ENCODE measurements around the gene MEX3A.
"Not testable (repeated sequence)": the region's sequence is repeated elsewhere in the genome, so short reads cannot be mapped to it uniquely, and the experiment has no call there.

Gene MEX3A

DNA sequence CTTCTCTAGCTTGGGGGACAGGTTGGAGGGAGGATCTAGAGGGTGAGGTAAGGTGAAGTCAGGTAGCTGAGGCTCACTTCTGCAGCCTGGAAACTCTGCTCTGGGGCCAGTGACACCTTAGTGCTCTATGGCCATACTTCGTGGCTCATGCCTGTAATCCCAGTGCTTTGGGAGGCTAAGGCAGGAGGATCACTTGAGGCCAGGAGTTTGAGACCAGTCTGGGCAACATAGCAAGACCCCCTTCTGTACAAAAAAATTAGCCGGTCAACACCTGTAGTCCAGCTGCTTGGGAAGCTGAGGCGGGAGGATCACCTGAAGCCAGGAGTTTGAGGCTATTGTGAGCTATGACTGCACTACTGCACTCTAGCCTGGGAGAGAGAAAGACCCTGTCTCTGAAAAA is 38.1 kb upstream of the MEX3A start:
- ChIA-PET CTCF (interaction anchor here (1.5 to 6.0 kb wide), 2 partner anchors 10 to 22 kb away, joined by 6 to 50 read pairs; no protein-coding TSS in a partner anchor), POLR2A (interaction anchor here (3.6 kb wide), 1 partner anchor 14 kb away, joined by 17 read pairs; no protein-coding TSS in a partner anchor)
- DNase-seq (ENCODE audit: extremely low spot score): no peak
- TF ChIP-seq CTBP1 (IDR thresholded peaks at IDR 0.05; ENCODE audit: borderline replicate concordance) (no peak), FOXK2 (IDR thresholded peaks at IDR 0.05) (no peak), SUZ12 (IDR thresholded peaks at IDR 0.05) (no peak)

DNA sequence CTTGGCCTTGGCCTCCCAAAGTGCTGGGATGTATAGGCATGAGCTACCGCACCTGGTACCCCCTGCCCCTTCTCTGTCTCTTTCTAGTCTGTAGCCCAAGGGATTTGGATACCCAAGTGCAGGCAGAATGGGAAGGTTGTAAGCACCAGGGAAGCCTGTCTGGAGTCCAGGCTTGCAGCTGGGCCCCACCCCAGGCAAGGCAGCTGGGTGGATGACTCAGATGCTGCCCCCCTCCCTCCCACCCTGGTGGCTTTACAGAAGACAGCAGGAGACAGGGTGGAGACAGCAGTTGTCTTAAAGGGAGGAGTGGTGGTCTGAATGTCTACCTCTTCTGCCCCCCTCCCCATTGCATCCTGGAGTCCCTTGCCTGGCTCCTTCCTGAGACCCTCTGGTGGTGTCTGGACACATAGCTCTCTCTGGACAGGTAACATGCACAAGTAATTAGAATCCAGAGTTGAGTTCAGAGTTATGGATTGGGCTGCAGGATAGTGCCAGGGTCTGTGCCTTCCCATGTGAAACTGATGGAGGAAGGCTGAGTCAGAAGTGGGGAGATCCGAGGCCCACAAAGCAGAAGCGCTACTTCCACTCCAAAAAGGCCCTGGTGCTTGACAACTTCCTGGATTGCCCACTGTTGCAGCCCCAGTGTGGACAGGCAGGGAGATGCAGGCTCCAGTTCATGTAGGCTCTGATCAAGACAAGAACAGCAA is 37.4 kb upstream of the MEX3A start:
- TF ChIP-seq, protein P1, sequence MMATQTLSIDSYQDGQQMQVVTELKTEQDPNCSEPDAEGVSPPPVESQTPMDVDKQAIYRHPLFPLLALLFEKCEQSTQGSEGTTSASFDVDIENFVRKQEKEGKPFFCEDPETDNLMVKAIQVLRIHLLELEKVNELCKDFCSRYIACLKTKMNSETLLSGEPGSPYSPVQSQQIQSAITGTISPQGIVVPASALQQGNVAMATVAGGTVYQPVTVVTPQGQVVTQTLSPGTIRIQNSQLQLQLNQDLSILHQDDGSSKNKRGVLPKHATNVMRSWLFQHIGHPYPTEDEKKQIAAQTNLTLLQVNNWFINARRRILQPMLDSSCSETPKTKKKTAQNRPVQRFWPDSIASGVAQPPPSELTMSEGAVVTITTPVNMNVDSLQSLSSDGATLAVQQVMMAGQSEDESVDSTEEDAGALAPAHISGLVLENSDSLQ (IDR thresholded peaks at IDR 0.05): no peak
- TF ChIP-seq L3MBTL2 (conservative IDR thresholded peaks at IDR 0.05): no peak
- no peak for TF ChIP-seq ARNT (IDR thresholded peaks at IDR 0.05)
- TF ChIP-seq HDGF (IDR thresholded peaks at IDR 0.05; ENCODE audit: borderline replicate concordance): no peak
- no peak for TF ChIP-seq SP1 (IDR thresholded peaks at IDR 0.05)
- TF ChIP-seq SUZ12 (IDR thresholded peaks at IDR 0.05): no peak
- TF ChIP-seq FOXA1 (IDR thresholded peaks at IDR 0.05): no peak
- no peak for TF ChIP-seq LEF1 (IDR thresholded peaks at IDR 0.05; ENCODE audit: borderline replicate concordance)
- no peak for TF ChIP-seq FOXK2 (IDR thresholded peaks at IDR 0.05)
- TF ChIP-seq CTBP1 (IDR thresholded peaks at IDR 0.05; ENCODE audit: borderline replicate concordance): no peak
- TF ChIP-seq TARDBP (IDR thresholded peaks at IDR 0.05): no peak
- no peak for TF ChIP-seq ZNF384 (IDR thresholded peaks at IDR 0.05)
- TF ChIP-seq ELF4 (IDR thresholded peaks at IDR 0.05): no peak
- ChIA-PET CTCF (interaction anchor here (0.6 to 6.0 kb wide), 4 partner anchors 9 to 22 kb away, joined by 3 to 50 read pairs (median 4); no protein-coding TSS in a partner anchor), POLR2A (interaction anchor here (1.9 to 3.6 kb wide), 2 partner anchors 13 to 93 kb away, joined by 5 to 17 read pairs; partner anchors contain the start of gene PMF1)
- no peak for DNase-seq (ENCODE audit: extremely low spot score)

DNA sequence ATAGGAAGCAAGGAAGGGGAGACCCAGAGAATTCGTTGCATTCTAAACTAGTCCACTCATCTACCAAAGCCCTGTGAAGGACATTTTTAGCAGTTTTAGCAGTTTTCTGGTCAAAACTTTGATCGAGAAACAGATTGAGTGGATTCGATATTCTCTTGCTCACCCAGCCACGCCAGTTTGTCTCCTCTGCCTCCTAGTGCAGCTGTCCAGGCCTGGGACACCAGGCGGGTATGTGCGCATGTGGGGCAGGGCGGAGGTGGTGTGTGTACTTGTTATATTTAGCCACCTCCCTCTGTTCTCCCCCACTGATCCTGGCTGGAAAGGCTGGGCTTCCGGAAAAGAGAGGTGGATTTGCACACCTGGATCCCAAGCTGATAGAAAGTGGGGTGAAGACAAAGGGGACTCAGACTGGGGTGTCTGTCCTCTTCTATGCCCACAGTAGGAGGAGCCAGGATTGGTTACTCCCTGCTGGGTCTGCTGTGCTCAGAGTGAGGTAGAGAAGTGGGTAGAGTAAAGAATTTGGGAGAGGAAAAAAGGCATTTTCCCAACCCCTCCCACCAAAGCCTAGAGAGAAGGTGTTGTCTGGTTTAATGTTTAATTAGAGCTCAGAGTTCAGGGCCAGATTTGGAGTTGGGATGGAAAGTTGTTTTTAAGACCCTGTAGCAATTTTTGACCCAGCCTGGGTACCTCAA is 36.1 kb upstream of the MEX3A start:
- ChIA-PET CTCF (interaction anchor here (1.3 to 6.0 kb wide), 3 partner anchors 11 to 20 kb away, joined by 3 to 50 read pairs (median 3); no protein-coding TSS in a partner anchor), POLR2A (interaction anchor here (1.4 to 3.6 kb wide), 3 partner anchors 11 to 95 kb away, joined by 5 to 17 read pairs (median 5); partner anchors contain the start of gene PMF1)
- no peak for DNase-seq (ENCODE audit: extremely low spot score)

DNA sequence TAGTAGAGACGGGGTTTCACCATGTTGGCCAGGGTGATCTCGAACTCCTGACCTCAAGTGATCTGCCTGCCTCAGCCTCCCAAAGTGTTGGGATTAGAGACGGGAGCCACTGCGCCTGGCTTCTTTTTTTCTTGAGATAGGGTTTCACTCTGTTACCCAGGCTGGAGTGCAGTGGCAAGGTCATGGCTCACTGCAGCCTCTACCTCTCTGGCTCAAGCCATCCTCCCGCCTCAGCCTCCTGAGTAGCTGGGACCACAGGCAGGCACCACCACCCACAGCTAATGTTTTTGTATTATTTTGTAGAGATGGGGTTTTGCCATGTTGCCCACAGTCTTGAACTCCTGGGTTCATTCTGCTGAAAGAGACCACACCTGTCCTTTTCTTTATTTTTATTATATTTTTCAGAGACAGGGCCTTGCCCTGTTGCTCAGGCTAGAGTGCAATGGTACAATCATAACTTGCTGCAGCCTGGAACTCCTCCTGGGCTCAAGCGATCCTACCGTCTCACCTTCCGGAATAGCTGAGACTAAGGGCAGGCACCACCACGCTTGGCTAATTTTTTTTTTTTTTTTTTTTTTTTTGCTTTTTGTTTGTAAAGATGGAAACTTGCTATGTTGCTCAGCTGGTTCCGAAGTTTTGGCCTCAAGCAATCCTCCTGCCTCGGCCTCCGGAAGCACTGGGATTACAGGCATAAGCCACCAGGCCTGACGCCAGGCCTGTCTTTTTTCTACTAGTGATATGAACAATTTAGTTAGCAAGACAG is 35.3 kb upstream of the MEX3A start:
- TF ChIP-seq SP1 (IDR thresholded peaks at IDR 0.05) (no peak), FOXA1 (IDR thresholded peaks at IDR 0.05) (no peak), FOXK2 (IDR thresholded peaks at IDR 0.05) (no peak), HDGF (IDR thresholded peaks at IDR 0.05; ENCODE audit: borderline replicate concordance) (no peak), ELF4 (IDR thresholded peaks at IDR 0.05) (no peak), ZNF384 (IDR thresholded peaks at IDR 0.05) (no peak), BHLHE40 (IDR thresholded peaks at IDR 0.05; ENCODE audit: borderline replicate concordance) (no peak), LEF1 (IDR thresholded peaks at IDR 0.05; ENCODE audit: borderline replicate concordance) (no peak), CTBP1 (IDR thresholded peaks at IDR 0.05; ENCODE audit: borderline replicate concordance) (no peak), L3MBTL2 (conservative IDR thresholded peaks at IDR 0.05) (no peak), TARDBP (IDR thresholded peaks at IDR 0.05) (no peak), NFRKB (IDR thresholded peaks at IDR 0.05) (no peak), ARNT (IDR thresholded peaks at IDR 0.05) (no peak), SUZ12 (IDR thresholded peaks at IDR 0.05) (no peak), FOXM1 (IDR thresholded peaks at IDR 0.05; ENCODE audit: borderline replicate concordance) (no peak)
- TF ChIP-seq, protein P1 (IDR thresholded peaks at IDR 0.05): no peak
- no peak for DNase-seq (ENCODE audit: extremely low spot score)
- ChIA-PET POLR2A (interaction anchor here (1.4 to 6.0 kb wide), 2 partner anchors 12 to 16 kb away, joined by 5 to 60 read pairs; no protein-coding TSS in a partner anchor), CTCF (interaction anchor here (1.0 to 1.7 kb wide), 2 partner anchors 8 to 12 kb away, joined by 3 read pairs; no protein-coding TSS in a partner anchor)

More for the DNA sequence above, 36.1 kb upstream of the MEX3A start:
- TF ChIP-seq TARDBP (IDR thresholded peaks at IDR 0.05) (no peak), NFRKB (IDR thresholded peaks at IDR 0.05) (no peak), FOXA1 (IDR thresholded peaks at IDR 0.05) (no peak), LEF1 (IDR thresholded peaks at IDR 0.05; ENCODE audit: borderline replicate concordance) (no peak), SP1 (IDR thresholded peaks at IDR 0.05) (no peak), CTBP1 (IDR thresholded peaks at IDR 0.05; ENCODE audit: borderline replicate concordance) (no peak)
- TF ChIP-seq, protein P1 (IDR thresholded peaks at IDR 0.05): no peak

DNA sequence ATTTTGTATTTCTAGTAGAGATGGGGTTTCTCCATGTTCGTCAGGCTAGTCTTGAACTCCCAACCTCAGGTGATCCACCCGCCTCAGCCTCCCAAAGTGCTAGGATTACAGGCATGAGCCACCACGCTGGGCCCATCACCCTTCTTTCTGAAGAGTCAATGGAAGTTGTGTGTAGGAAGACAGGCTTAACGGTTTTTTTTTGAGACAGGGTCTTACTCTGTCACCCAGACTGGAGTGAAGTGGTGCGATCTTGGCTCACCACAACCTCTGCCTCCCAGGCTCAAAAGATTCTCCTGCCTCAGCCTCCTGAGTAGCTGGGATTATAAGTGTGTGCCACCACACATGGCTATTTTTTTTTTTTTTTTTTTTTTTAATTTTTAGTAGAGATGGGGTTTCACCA is 34.5 kb upstream of the MEX3A start:
- not testable (repeated sequence) for DNase-seq (ENCODE audit: extremely low spot score)
- ChIA-PET CTCF (interaction anchor here (1.0 to 1.4 kb wide), 2 partner anchors 9 to 12 kb away, joined by 3 to 4 read pairs; no protein-coding TSS in a partner anchor), POLR2A (interaction anchor here (1.3 to 6.0 kb wide), 2 partner anchors 9 to 15 kb away, joined by 6 to 60 read pairs; no protein-coding TSS in a partner anchor)
